IPS-18c (cell line): ENCODE results near the gene POLR2L.

Experiments used
- H3K4me3 ChIP-seq: 2 replicates; pipeline ENCODE4 v1.7.0; 2013; ENCODE audit warnings: low read depth, mild to moderate bottlenecking, low read length, moderate library complexity; ENCODE audit not compliant: insufficient read depth
- H3K9me3 ChIP-seq: one replicate; pipeline ENCODE4 v1.6.1; 2013; ENCODE audit warnings: mild to moderate bottlenecking, low read length, moderate library complexity; ENCODE audit not compliant: control insufficient read depth, insufficient read depth

Gene POLR2L

GRCh38 chr11:834371-835316 is 7.7 kb downstream of the POLR2L start:
- no peak overlapping the region for H3K4me3 ChIP-seq
- peaks cover 5% of the 10 kb centered on the region for H3K9me3 ChIP-seq

- peaks cover 5% of the 10 kb centered on the region for H3K9me3 ChIP-seq
- peak overlapping the region; percentile 66 for H3K4me3 ChIP-seq
Observed at GRCh38 chr11:833849-834311, 8.4 kb downstream of the POLR2L start.

GRCh38 chr11:833114-833791 is 9.1 kb downstream of the POLR2L start:
- peaks cover 5% of the 10 kb centered on the region for H3K9me3 ChIP-seq
- peak overlapping the region; percentile 66 for H3K4me3 ChIP-seq

GRCh38 chr11:832529-833113 is 9.7 kb downstream of the POLR2L start, which contains the start of gene CD151:
Gene CD151, plus strand, starts transcription at chr11:832952. Its CDS starts 3,118 bp downstream, at chr11:836070.
- Histone ChIP-seq H3K9me3 (peaks cover 5% of the 10 kb centered on the region), H3K4me3 (peak within 1 kb of the TSS; percentile 66)

- peaks cover 5% of the 10 kb centered on the region for H3K9me3 ChIP-seq
- H3K4me3 ChIP-seq = peak overlapping the region; percentile 49
Observed at GRCh38 chr11:831961-832528, 10.3 kb downstream of the POLR2L start.

GRCh38 chr11:831118-831864 is 11.0 kb downstream of the POLR2L start:
- H3K4me3 ChIP-seq = peak overlapping the region; percentile 59

GRCh38 chr11:830295-831117 is 11.8 kb downstream of the POLR2L start:
- Histone ChIP-seq H3K9me3 (peaks cover 5% of the 10 kb centered on the region), H3K4me3 (peak overlapping the region; percentile 59)

More at GRCh38 chr11:831118-831864, 11.0 kb downstream of the POLR2L start:
- H3K9me3 ChIP-seq = peaks cover 5% of the 10 kb centered on the region

GRCh38 chr11:829847-830294 is 12.5 kb downstream of the POLR2L start:
- Histone ChIP-seq H3K4me3 (peak overlapping the region; percentile 49), H3K9me3 (peaks cover 5% of the 10 kb centered on the region)

- H3K4me3 ChIP-seq = peak overlapping the region; percentile 49
Observed at GRCh38 chr11:829176-829846, 13.0 kb downstream of the POLR2L start.

GRCh38 chr11:828506-829175 is 13.7 kb downstream of the POLR2L start:
- Histone ChIP-seq H3K9me3 (peaks cover 3% of the 10 kb centered on the region), H3K4me3 (peak overlapping the region; percentile 57)

More at GRCh38 chr11:829176-829846, 13.0 kb downstream of the POLR2L start:
- H3K9me3 ChIP-seq = peaks cover 4% of the 10 kb centered on the region

- peak within 1 kb of the TSS; percentile 57 for H3K4me3 ChIP-seq
Observed at GRCh38 chr11:827897-828192, 14.5 kb downstream of the POLR2L start, which contains the start of gene CRACR2B. Gene CRACR2B, plus strand, starts transcription at chr11:827919. Its CDS starts 689 bp downstream, at chr11:828608.

GRCh38 chr11:827146-827896 is 15.0 kb downstream of the POLR2L start:
- Histone ChIP-seq H3K4me3 (peak overlapping the region; percentile 57), H3K9me3 (peaks cover 3% of the 10 kb centered on the region)

More at GRCh38 chr11:827897-828192, 14.5 kb downstream of the POLR2L start, which contains the start of gene CRACR2B:
- H3K9me3 ChIP-seq = peaks cover 3% of the 10 kb centered on the region

GRCh38 chr11:826836-827145 is 15.5 kb downstream of the POLR2L start:
- Histone ChIP-seq H3K4me3 (peak overlapping the region; percentile 57), H3K9me3 (peaks cover 3% of the 10 kb centered on the region)

GRCh38 chr11:826227-826621 is 16.1 kb downstream of the POLR2L start:
- peaks cover 3% of the 10 kb centered on the region for H3K9me3 ChIP-seq
- no peak overlapping the region for H3K4me3 ChIP-seq
